Measurements from ENCODE around the gene C5AR2.
"Not testable (repeated sequence)": the region's sequence is repeated elsewhere in the genome, so short reads cannot be mapped to it uniquely, and the experiment has no call there.

C5AR2 gene

GRCh38 chr19:47331931-47332547 is at the start of gene C5AR2:
TSS of gene C5AR2 (plus strand) at chr19:47332175. CDS start at chr19:47340800, 8,625 bp downstream.
- no peak for DNase-seq

GRCh38 chr19:47283405-47284059 is 48.4 kb upstream of the C5AR2 start:
- no peak for DNase-seq

GRCh38 chr19:47284324-47284899 is 47.6 kb upstream of the C5AR2 start:
- no peak for DNase-seq

- DNase-seq: no peak
Observed at GRCh38 chr19:47296036-47296435, 35.9 kb upstream of the C5AR2 start.

GRCh38 chr19:47300867-47301266 is 31.1 kb upstream of the C5AR2 start:
- DNase-seq: not testable (repeated sequence)

- DNase-seq: no peak
Observed at GRCh38 chr19:47302249-47302648, 29.7 kb upstream of the C5AR2 start.

- no peak for DNase-seq
Observed at GRCh38 chr19:47303966-47304365, 28.0 kb upstream of the C5AR2 start.

- DNase-seq: no peak
Observed at GRCh38 chr19:47305309-47305751, 26.6 kb upstream of the C5AR2 start.

- DNase-seq: no peak
Observed at GRCh38 chr19:47306303-47306702, 25.7 kb upstream of the C5AR2 start.

GRCh38 chr19:47309038-47309437 is 22.9 kb upstream of the C5AR2 start:
- no peak for DNase-seq

- DNase-seq: no peak
Observed at GRCh38 chr19:47309608-47310007, 22.4 kb upstream of the C5AR2 start, which contains the start of gene C5AR1. TSS of gene C5AR1 (plus strand) at chr19:47309861. CDS start at chr19:47309896, 35 bp downstream.

GRCh38 chr19:47310323-47310722 is 21.7 kb upstream of the C5AR2 start:
- no peak for DNase-seq

- DNase-seq: no peak
Observed at GRCh38 chr19:47310819-47311218, 21.2 kb upstream of the C5AR2 start.

GRCh38 chr19:47312366-47313006 is 19.5 kb upstream of the C5AR2 start:
- DNase-seq: no peak

- DNase-seq: no peak
Observed at GRCh38 chr19:47313754-47314295, 18.1 kb upstream of the C5AR2 start.

GRCh38 chr19:47315125-47315821 is 16.7 kb upstream of the C5AR2 start:
- DNase-seq: no peak

- DNase-seq: no peak
Observed at GRCh38 chr19:47316513-47316912, 15.5 kb upstream of the C5AR2 start.

- no peak for DNase-seq
Observed at GRCh38 chr19:47319923-47320871, 11.8 kb upstream of the C5AR2 start.

- DNase-seq: no peak
Observed at GRCh38 chr19:47321630-47322029, 10.3 kb upstream of the C5AR2 start.

GRCh38 chr19:47322058-47322457 is 9.9 kb upstream of the C5AR2 start:
- no peak for DNase-seq

- DNase-seq: no peak
Observed at GRCh38 chr19:47323409-47323808, 8.6 kb upstream of the C5AR2 start.

- no peak for DNase-seq
Observed at GRCh38 chr19:47323872-47324271, 8.1 kb upstream of the C5AR2 start.
